Hematopoietic multipotent progenitor cell treated with erythropoietin and hydrocortisone succinate and interleukin-3 and kit ligand, for 8 days (in vitro differentiated cells): ENCODE results near the gene FIGNL1.
A peak's percentile ranks its signal among the peaks of the same experiment; 100 is the strongest.

Experiments used
- DNase-seq: peaks from one replicate; pipeline ENCODE4 v3.0.0-alpha.2; 2015

The FIGNL1 gene

DNA sequence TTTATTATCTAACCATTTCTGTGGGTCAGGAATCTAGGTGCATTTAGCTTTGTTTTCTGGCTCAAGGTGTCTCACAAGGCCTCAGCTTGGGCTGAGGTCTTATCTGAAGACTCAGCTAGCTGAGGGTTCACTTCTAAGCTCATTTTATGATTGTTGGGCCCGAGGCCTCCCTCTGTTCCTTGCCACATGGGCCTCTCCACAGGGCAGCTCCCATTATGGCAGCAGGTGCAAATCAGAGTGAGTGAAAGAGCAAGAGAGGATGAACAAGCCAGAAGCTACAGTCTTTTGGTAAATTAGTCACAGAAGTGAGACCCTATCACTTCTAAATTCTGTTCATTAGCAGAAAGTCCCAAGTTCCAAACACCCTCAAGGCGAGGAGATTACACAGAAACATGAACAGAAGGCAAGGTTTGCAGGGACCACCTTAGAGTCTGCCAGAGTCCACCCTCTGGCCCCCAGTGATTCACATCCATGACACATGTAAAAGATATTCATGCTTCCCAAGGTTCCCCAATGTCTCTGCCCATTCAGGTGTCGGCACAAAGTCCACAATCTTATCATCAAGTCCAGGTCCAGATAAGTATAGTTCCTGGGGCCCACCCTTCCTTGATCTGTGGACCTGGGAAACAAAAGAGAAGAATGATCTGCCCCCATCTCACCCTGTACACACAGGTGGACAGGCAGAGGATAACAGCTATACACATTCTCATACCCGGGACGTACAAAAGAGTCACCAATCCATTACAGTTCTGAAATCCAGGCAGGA is 23.7 kb downstream of the FIGNL1 start:
- DNase-seq, result no peak

DNA sequence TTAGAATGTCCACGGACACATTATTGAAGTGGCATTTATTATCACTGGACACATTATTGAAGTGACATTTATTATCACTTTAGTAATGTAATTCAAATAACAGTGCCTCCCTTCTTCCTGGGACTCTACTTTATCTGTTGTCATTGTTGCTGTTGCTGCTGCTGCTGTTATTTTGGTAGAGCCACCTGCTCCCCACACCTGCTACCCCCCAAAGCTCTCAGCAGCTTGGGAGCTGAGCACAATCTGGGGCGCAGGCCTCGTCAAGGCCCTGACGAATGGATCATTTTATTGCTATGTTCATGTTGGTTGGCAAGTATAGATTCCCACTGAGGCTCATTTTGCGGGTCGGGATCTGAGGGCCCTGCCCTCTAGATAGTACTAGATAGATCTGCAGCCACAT is 24.8 kb downstream of the FIGNL1 start:
- DNase-seq, result no peak

DNA sequence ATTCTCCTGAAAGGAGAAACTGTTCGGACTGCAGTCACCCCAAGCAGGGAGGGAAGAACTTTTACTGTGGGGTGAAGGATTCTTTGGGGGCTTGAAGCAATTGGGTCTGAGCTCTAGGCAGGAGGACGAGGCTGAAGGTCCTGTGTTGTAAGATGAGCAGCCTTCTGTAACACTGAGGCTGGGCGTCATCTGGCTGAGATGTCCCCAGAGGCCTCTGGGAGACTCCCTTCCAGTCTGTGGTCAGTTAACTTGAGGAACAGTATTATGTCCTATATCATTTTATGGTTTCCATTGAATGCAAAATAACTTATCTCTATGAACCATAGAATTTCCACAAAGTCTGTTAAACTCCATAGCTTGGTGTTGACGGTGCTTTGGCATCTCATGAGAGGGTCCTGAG is 26.3 kb downstream of the FIGNL1 start:
- DNase-seq, result no peak

DNA sequence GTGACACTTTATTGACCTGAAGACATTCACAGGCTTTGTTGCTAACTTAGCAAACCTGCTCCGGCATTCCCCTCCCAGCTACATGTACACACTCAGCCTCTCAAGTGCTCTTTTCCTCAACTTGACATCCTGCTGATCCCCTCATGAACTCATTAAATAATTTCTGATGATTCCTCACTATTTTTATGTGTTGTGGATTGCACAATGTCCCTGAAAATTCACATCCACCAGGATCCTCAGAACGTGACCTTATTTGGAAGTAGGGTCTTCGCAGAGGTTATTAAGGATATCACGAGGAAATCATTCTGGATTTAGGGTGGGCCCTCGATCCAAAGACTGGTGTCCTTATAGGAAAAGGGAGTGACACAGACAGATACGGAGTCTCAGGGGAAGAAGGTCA is 27.3 kb downstream of the FIGNL1 start:
- DNase-seq, result no peak

DNA sequence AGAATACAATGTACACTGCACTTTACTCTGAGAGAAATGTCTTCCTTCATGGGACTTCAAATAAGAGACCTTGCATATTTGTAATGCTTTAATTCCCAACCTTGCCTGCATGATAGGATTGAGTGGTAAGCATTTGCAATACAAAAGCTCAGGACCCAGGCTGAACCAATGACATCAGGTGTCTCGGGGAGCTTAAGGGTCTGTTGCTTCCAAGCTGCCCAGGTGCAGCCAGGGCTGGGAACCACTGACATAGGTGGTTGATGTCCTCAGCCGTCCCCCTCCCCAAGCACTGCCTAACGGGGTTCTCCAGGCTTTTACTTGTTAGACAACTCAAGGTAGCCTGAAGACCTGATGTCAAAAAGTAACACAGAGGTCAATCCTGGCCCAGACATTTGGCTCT is 29.1 kb downstream of the FIGNL1 start:
- DNase-seq, result no peak

DNA sequence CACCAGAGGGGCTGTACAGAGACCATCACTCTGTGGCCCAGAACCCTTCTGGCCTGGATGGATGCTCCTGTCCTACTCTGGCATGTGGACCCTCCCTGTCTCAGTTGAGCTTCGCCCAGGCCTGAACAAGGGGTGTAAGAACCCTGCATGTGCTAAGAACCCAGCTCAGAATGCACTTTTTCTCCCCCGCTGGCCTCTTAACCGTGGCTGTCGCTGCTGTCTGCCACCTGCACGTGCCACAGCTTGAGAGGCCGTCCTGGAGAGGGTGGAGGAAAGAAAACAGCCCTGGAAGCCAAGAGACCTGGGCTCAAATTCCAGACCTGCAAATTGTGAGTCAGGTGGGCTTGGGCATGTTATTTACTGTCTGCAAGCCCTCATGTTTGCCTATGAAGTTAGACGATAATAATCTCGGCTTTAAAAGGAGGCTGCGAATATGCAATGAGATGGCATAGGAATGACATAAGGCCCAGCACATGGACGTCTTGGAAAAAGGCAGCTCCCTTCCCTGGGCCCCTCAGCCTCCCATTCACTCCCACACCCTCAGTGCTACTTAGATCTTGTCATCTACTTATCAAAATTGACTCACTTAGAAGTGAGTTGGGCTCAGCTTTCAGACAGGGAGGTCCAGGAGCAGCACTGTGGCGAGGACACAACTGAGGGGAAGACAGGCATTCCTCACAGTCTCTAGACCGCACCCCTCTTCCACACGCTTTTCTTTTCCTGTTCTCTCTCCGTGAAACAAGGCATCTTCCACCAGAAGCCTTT is 31.4 kb downstream of the FIGNL1 start:
- no peak for DNase-seq

DNA sequence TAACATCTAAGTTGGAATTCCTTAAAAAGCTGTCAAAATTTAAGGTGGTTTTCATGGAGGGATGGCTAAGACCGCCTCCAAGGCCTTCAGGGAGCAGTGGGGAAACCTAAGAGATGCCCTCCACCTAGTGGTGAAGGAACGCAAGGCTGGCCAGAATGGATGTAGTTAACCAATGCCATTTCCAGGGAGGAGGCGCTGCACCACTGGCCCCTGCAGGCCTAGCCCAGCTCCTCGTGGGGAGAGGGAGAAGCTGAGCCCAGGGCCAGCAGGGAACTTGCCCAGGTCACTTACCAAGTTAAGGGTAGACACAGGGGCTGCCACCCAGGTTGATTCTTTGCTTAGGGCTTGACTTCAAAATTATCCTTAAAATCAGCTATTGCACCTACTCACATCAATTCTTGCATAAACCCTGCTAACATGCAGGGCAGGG is 32.0 kb downstream of the FIGNL1 start:
- peak; percentile 88 for DNase-seq

DNA sequence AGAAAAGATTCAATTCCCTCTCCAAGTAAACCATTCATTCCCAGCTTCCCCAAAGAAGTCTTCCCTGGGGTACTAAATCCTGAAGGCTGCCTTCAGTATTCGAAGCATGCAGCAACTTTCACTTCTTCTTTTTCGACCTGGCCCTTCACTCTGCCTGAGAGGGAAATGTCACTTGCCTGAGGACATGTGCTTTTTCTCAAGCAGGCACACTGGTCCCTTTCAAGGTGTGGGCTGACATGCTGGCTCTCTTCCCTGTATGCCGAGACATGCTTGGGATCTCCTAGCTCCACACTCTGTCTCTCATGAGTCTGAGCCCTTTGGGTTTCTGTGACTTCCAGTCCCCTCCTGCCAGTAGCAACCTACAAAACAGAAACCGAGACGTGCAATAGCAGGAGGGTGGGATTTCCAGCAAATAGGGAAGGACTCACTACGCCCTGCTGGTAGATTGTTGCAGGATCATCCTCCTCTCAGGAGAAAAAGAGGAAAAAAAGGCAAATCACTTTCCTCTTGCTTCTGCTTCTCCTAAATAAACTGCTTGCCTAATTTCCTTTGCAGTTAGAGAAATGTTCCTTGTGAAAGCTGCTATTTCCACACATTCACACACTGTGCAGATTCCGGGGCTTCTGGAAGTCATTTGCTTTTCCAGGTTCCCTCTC is 33.5 kb downstream of the FIGNL1 start:
- no peak for DNase-seq

DNA sequence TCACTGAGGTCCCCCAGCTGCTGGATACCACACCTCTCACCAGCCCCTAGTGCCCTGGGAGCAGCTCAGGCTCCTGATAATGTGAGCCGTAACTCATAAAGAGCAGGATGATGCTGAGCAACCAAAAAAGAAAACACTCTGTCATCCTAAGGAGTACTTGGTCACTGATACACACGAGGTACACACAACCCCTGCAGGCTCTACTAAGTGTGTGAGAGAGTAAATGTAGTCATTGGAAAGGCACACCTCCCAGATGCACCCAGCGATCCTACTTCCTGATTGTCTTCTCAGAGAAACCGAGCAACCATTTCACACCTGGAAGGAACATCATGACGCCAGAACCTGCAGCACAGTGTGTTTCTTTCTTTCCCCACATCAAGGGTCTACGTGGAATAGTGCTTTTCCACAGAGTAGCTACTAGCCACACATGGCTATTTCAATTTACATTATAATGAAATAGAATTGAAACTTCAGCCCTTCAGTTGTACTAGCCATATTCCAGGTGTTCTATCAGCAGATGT is 34.2 kb downstream of the FIGNL1 start:
- no peak for DNase-seq

DNA sequence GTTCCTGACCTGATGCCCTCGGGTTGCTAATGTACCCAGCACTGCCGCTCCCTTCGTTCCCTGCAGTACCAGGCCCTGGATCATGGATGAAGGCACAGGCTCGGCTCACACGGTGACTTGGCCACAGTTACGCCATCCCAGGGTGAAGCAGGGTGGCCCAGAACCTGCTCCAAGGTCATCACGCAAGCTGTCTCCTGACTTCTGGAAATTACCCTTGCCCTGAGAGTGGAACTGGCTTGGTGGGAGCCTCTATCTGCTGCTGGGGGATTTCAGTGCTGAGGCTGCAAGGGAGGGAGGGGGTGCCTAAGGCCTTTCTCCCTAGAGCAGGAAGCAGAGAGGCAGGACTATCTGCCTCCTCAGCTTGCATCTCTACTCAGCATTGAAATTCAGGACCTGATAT is 36.6 kb downstream of the FIGNL1 start:
- no peak for DNase-seq

DNA sequence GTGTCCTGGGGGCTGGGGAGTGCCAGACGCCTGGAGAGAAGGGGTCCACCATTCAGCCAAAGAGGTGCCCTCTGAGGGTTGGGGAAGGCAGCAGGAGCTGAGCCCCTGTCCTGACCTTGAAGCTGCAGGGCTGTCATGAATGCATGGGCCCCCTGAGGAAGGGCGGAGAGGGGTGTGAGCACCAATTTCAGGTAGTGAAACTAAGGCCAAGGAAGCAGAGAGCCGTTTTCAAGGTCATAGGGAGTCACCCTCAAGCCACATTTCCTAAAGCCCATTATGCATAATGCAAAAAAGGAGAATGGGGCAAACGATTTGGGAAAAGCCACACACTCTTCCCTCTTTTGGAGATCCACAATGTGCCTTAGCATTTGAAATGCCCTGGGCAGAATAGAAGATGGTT is 37.2 kb downstream of the FIGNL1 start:
- no peak for DNase-seq

DNA sequence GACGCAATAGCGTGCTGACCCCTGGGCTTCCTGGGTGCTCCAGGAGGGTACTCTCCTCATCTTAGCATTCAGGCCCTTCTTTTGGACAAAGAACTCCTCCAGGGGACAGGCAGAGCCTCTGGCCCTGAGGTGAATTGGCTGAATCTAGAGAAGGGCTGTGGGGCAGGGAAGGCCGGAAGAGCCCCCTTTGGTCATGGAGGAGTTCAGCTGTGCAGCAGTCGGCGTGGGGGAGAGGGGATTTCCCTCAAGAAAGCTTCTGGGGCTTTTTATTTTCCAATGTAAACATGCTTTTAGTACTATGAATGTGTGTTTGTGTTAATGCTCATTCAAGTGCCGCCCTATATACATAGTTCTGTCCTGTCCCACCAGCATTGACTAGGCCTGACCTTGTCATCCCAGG is 38.8 kb downstream of the FIGNL1 start:
- no peak for DNase-seq

DNA sequence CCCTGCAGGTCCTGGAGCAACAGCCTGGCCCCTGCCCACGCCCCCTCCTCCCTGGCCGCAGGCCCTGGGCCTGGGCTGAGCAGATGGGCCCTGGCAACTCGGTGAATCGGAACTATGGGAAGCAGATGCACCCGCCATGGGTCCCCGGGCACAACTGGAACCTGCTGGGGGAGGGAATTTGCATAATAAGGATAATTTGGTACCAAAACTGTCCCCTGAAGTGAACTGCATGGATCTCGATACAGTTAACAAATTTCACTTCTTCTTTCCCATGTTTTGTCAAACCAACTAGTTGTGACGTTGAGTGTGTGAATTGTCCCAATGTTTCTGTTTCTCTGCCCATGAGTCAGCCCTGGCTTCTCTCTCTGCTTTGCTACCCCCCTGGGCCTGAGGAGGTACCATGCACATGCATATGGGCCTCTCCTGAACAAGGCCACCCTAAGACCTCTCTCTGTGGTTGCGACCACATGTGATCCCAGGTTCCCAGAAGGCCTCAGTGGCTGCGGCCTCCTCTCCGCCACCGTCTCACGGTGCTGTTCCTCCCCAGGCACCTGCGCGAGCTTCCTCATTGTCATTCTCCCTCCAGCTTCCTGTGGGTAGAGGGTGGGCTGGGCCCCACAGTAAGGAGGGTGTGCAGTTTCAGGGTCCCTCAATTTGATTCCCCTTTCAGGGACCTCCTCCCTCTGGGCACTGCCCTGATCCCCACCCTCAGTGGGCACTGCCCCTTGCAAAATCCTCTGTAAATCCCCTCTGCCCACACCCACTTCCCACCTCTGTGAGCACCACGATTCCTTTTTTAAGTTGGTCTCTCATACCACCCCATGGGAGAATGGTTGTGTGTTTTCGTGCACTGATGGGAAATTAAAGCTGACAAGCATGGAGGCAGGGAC is 40.0 kb downstream of the FIGNL1 start:
- DNase-seq, result no peak

DNA sequence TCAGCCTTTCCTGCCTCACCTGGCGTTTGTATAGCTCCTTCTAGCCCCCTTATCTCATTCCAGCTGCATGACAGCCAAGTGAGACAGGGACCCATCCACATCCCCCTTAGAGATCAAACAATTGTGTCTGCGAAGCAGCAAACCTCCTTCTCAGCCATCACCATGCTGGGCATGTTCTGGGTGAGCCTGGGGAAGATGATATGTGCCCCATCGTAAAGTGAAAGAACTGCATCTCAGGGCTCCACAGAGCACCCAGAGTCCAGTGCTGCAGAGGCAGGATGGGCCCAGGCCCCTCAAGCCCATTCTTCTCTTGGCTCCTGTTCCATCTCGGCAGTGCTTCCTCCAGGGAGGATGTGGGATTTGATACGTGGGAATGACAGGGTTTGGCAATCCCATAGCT is 43.2 kb downstream of the FIGNL1 start:
- no peak for DNase-seq

DNA sequence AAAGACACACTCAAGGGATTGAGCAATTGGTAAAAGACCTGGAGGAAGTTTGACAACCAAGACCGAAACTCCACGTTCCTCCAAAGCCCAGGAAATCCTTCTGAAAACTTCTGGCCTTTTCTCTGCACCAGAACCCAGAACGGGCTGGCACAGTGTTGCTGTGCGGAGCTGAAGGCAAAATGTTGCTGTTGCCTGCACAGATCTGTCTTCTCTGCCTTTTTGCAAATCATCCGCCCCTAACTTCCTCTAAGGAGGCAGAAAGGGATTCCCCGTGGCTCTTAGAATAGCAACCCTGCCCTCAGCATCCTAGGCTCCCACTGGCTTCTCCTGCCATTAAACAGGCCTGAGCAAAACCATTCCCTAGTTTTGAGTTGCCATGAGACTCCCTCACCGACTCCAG is 44.9 kb downstream of the FIGNL1 start:
- no peak for DNase-seq

DNA sequence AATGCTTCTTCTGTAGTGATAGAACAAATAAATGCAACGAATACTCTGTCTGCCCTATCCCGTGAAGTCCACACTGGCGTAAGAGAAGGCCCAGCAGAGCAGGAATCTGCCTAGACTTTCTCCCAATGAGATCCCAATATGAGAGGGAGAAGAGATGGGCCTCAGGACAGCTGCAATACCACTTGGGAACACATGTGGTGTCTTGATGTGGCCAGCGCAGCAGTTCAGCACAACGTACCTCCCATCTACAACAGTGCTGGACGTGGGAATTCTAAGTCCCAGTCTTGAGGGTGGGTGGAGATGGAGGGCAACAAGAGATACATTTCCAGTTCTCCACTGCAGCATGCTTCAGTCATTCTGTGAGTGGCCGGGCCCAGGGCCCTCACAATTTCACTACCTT is 45.8 kb downstream of the FIGNL1 start:
- DNase-seq, result no peak

DNA sequence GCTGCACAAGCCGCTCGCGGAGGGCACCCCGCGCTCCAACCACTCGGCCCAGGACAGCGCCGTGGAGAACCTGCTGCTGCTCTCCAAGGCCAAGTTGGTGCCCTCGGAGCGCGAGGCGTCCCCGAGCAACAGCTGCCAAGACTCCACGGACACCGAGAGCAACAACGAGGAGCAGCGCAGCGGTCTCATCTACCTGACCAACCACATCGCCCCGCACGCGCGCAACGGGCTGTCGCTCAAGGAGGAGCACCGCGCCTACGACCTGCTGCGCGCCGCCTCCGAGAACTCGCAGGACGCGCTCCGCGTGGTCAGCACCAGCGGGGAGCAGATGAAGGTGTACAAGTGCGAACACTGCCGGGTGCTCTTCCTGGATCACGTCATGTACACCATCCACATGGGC is 50.0 kb downstream of the FIGNL1 start:
- DNase-seq, result no peak

DNA sequence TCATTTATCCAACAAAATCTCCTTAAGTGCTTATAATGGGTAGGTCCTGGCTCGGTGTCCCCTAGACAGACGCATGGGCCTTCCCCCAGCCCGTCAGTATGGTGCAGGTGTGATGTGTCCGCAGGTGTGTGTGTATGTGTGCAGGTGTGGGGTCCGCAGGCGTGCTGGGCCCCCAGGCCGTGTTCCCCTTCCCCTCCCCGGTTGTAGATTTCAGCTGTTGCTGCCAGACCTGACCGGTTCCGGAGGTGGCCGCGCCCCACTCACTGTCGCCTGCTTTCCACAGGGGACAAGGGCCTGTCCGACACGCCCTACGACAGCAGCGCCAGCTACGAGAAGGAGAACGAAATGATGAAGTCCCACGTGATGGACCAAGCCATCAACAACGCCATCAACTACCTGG is 50.5 kb downstream of the FIGNL1 start:
- no peak for DNase-seq

DNA sequence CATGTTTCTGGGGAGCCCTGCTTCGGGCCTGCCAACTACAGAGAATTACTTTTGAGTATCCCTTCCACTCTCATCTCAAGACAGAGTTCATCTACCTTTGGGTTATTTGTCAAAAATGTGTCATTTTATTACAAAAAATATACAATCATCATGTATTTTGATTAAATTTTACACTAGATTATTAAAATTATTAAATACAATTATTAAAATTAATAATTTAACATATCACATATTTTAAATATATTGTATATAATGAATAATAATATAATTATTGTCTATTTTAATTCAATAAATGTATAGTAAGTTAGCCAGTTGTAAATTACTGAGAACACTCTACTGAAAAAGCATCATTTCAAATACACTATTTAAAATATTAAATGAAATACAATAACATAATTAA is 50.9 kb downstream of the FIGNL1 start:
- DNase-seq, result no peak

DNA sequence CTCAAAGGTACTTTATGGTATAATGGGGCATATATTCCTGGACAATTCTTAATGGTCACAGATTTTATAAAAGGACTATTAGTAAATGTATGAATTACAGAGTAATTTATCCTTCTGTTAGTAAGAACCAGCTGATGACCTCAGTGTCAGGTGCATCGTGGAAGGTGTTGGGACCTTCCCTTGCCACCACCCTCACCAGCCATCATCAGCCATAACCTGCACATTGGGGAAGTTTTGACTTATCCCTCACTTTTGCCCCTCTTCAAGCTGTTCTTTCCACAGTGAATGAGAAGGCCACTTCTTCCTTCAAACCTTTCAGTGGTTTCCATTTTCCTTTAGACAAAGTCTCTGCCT is 52.2 kb downstream of the FIGNL1 start:
- DNase-seq, result no peak

DNA sequence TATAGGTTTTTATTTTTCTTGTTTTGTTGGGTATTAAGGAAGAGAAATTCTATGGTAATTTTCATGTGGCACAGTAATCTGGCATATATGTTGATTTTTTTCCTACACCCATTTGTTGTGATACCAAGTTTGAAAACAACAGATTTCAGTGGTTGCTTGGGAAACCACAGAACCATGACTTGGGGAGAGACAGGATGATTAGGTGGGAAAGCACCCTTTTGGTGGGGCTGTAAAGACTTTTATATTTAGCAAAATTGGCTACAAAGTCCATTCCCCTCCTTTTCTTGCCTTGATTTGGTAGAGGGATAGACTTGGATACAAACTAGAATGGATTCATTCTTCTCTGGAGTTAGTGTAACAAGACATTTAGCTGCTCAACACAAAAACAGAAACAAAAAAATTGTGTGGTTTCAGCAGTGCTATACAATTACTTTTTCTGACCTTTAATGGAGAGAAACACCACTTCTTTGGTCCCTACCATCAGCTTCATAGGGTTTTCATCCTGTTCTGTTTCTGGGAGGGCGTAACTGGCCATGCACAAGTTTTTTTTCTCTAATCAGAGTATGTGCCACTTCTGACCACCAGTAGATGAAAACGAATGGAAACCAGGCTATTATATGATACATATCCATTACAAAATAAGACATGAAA is 52.7 kb downstream of the FIGNL1 start:
- DNase-seq, result no peak

DNA sequence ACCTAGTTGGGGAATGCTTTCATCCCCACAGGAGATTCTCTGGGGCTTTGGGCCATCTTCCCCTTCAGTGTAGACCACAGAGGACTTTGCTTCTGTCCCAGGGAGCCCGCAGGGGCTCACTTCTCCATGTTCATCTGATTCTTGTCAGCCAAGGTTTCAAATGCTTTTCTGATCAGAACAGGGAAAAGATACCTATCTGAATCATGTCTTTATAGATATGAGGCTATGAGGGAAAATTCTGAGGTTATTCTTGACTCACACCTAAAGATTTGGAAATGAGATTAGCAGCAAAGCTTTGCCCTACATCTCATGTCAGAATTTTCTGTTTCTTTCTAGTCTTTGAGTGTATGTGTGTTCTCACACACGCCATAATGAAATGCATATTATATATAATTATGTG is 53.3 kb downstream of the FIGNL1 start:
- DNase-seq, result no peak
